PC-9 (cell line): ENCODE data around the gene ZSCAN31. TPM values are rescaled to one million over a fixed set of nuclear protein-coding genes. Genes with fewer than 3 reads are reported as not detected.
"Not testable (repeated sequence)": the region's sequence is repeated elsewhere in the genome, so short reads cannot be mapped to it uniquely, and the experiment has no call there.

ENCODE experiments used
- BruUV-seq: library from RNA; stranded (reverse); fragments of 400-500 nt; replicated peaks from 2 replicates; lab custom pipeline; 2021; lab: Mats Ljungman, UMichigan
- CTCF ChIA-PET: fragments of 300-600 bp; sonication (Branson Sonifier 250); formaldehyde crosslinking; loops from one replicate; lab custom pipeline; 2022; ENCODE audit warnings: antibody characterized with exemption; lab: Charles Lee
- POLR2A ChIA-PET: fragments of 300-600 bp; sonication (Branson Sonifier 250); formaldehyde crosslinking; loops from one replicate; lab custom pipeline; 2022; ENCODE audit warnings: antibody characterized with exemption; ENCODE audit not compliant: unreplicated experiment; lab: Charles Lee
- DNase-seq, 2 experiments: peaks; one replicate each; pipeline versions ENCODE4 v3.0.0 to v3.0.0-alpha.2; 2015 to 2022; ENCODE audit warnings: mixed read lengths in 1 of 2
- H2AFZ ChIP-seq: fragments of 200-600 bp; sonication (generic); 2 replicates; pipeline ENCODE4 v1.8.1; 2017; ENCODE audit warnings: antibody characterized with exemption
- H3F3A ChIP-seq: fragments of 200-600 bp; sonication (generic); 2 replicates; pipeline ENCODE4 v1.8.1; 2017; ENCODE audit warnings: antibody characterized with exemption, mild to moderate bottlenecking, low read depth; ENCODE audit not compliant: insufficient read depth
- H3K27ac ChIP-seq: fragments of 200-600 bp; sonication (generic); 2 replicates; pipeline ENCODE4 v1.6.1; 2016; ENCODE audit warnings: mixed run types
- H3K27me3 ChIP-seq: fragments of 200-600 bp; sonication (generic); 2 replicates; pipeline ENCODE4 v1.6.1; 2016; ENCODE audit warnings: low read depth, mixed run types; ENCODE audit not compliant: insufficient read depth
- H3K36me3 ChIP-seq: fragments of 200-600 bp; sonication (generic); 2 replicates; pipeline ENCODE4 v1.6.1; 2016; ENCODE audit warnings: low read depth, mixed run types
- H3K4me1 ChIP-seq: fragments of 200-600 bp; sonication (generic); replicated peaks from 2 replicates; pipeline ENCODE4 v1.6.1; 2016; ENCODE audit warnings: mixed run types; ENCODE audit not compliant: insufficient read depth
- H3K4me2 ChIP-seq: fragments of 200-600 bp; sonication (generic); 2 replicates; pipeline ENCODE4 v1.6.1; 2017; ENCODE audit warnings: mixed run types
- H3K4me3 ChIP-seq: fragments of 200-600 bp; sonication (generic); 2 replicates; pipeline ENCODE4 v1.6.1; 2016; ENCODE audit warnings: mixed run types
- H3K79me2 ChIP-seq: fragments of 200-600 bp; sonication (generic); 2 replicates; pipeline ENCODE4 v1.6.1; 2017; ENCODE audit warnings: low read depth, mixed run types
- H3K9me2 ChIP-seq: fragments of 200-600 bp; sonication (generic); 2 replicates; pipeline ENCODE4 v1.8.1; 2017; ENCODE audit warnings: mild to moderate bottlenecking; ENCODE audit not compliant: insufficient read depth
- H3K9me3 ChIP-seq: fragments of 200-600 bp; sonication (generic); 2 replicates; pipeline ENCODE4 v1.8.1; 2016; ENCODE audit warnings: low read depth; ENCODE audit not compliant: insufficient read depth
- H4K20me1 ChIP-seq: fragments of 200-600 bp; sonication (generic); 2 replicates; pipeline ENCODE4 v1.8.1; 2017; ENCODE audit not compliant: insufficient read depth
- CTCF ChIP-seq: fragments of 200-600 bp; sonication (generic); conservative IDR thresholded peaks from 2 replicates; pipeline ENCODE4 v1.6.1; 2017; ENCODE audit warnings: mixed run types, antibody characterized with exemption, mild to moderate bottlenecking, moderate library complexity
- EZH2 ChIP-seq: fragments of 200-600 bp; sonication (generic); IDR thresholded peaks from 2 replicates; pipeline ENCODE4 v1.8.0; 2017; ENCODE audit warnings: antibody characterized with exemption, low read depth
- intact Hi-C: fragments of 100-400 bp; cut with micrococcal nuclease; formaldehyde crosslinking; loops from one replicate; pipeline ENCODE4 v1.10.0; 2022; ENCODE audit not compliant: unreplicated experiment
- total RNA-seq: library from RNA; stranded (reverse); gene quantifications from 2 replicates; pipeline ENCODE4 v1.2.3, GENCODE V29; 2021

The ZSCAN31 gene
- total RNA-seq, 1 experiment from 2014 or later, result 88.8 TPM

- Histone ChIP-seq H2AFZ (no peak overlapping the region), H3K27ac (no peak overlapping the region), H3K36me3 (no peaks in the 10 kb centered on the region), H3K4me1 (no peaks in the 10 kb centered on the region), H3K79me2 (no peaks in the 10 kb centered on the region), H3K4me3 (no peak overlapping the region), H3K9me3 (no peaks in the 10 kb centered on the region), H3K27me3 (no peaks in the 10 kb centered on the region), H3K4me2 (no peak overlapping the region), H4K20me1 (no peaks in the 10 kb centered on the region), H3K9me2 (no peaks in the 10 kb centered on the region), H3F3A (no peaks in the 10 kb centered on the region)
- BruUV-seq, result no TSS peak
- DNase-seq, result no peak
- POLR2A ChIA-PET, result no interaction called here
- CTCF ChIA-PET, result no interaction called here
- intact Hi-C loops, result no loop called here
- TF ChIP-seq CTCF, result no peak
- no peak for TF ChIP-seq EZH2
Observed at GRCh38 chr6:28315628-28316027, 20.3 kb downstream of the ZSCAN31 start.

- no peaks in the 10 kb centered on the region for H3K27me3 ChIP-seq
- no peaks in the 10 kb centered on the region for H4K20me1 ChIP-seq
- no peaks in the 10 kb centered on the region for H3K79me2 ChIP-seq
- H3K4me3 ChIP-seq, result no peak overlapping the region
- ChIA-PET POLR2A (no interaction called here), CTCF (no interaction called here)
- TF ChIP-seq EZH2 (no peak), CTCF (no peak)
- H3K9me3 ChIP-seq, result no peaks in the 10 kb centered on the region
- intact Hi-C loops, result no loop called here
- no peak overlapping the region for H2AFZ ChIP-seq
- no peaks in the 10 kb centered on the region for H3K9me2 ChIP-seq
- H3K4me2 ChIP-seq, result no peak overlapping the region
- no peak overlapping the region for H3K27ac ChIP-seq
- no peaks in the 10 kb centered on the region for H3K4me1 ChIP-seq
- DNase-seq, result no peak
- BruUV-seq, result no TSS peak
- H3K36me3 ChIP-seq, result no peaks in the 10 kb centered on the region
- H3F3A ChIP-seq, result no peaks in the 10 kb centered on the region
Observed at GRCh38 chr6:28312939-28313338, 23.0 kb downstream of the ZSCAN31 start.

- Histone ChIP-seq H3K4me2 (no peak overlapping the region), H2AFZ (no peak overlapping the region), H3K36me3 (no peaks in the 10 kb centered on the region), H3K4me3 (no peak overlapping the region), H4K20me1 (no peaks in the 10 kb centered on the region), H3K27me3 (no peaks in the 10 kb centered on the region), H3K9me3 (no peaks in the 10 kb centered on the region), H3K79me2 (no peaks in the 10 kb centered on the region), H3K9me2 (no peaks in the 10 kb centered on the region), H3K4me1 (no peaks in the 10 kb centered on the region), H3K27ac (no peak overlapping the region), H3F3A (no peaks in the 10 kb centered on the region)
- no peak for TF ChIP-seq CTCF
- no peak for TF ChIP-seq EZH2
- no peak for DNase-seq
- intact Hi-C loops, result no loop called here
- CTCF ChIA-PET, result no interaction called here
- BruUV-seq, result no TSS peak
- POLR2A ChIA-PET, result no interaction called here
Observed at GRCh38 chr6:28311139-28311823, 24.7 kb downstream of the ZSCAN31 start.

- not testable (repeated sequence) for BruUV-seq, H2AFZ ChIP-seq
- CTCF ChIA-PET, result interaction anchor here (0.6 kb wide), 1 partner anchor 122 kb away, joined by 3 read pairs; no protein-coding TSS in a partner anchor
Observed at GRCh38 chr6:28306363-28306762, 29.6 kb downstream of the ZSCAN31 start.

More at GRCh38 chr6:28306363-28306762, 29.6 kb downstream of the ZSCAN31 start:
- DNase-seq, H3F3A ChIP-seq, POLR2A ChIA-PET, H3K4me2 ChIP-seq, intact Hi-C loops, H3K79me2 ChIP-seq, H4K20me1 ChIP-seq, H3K9me3 ChIP-seq, H3K4me1 ChIP-seq, H3K27me3 ChIP-seq, H3K9me2 ChIP-seq, H3K4me3 ChIP-seq, H3K36me3 ChIP-seq, H3K27ac ChIP-seq: not testable (repeated sequence)
